ENCODE results near the gene THRAP3. TPM values are rescaled to one million over a fixed set of nuclear protein-coding genes. Genes with fewer than 3 reads are reported as not detected.

The THRAP3 gene
- total RNA-seq, 4 donors from 2014 or later, result 25.8 to 73.7 (median 59.9) TPM

DNA sequence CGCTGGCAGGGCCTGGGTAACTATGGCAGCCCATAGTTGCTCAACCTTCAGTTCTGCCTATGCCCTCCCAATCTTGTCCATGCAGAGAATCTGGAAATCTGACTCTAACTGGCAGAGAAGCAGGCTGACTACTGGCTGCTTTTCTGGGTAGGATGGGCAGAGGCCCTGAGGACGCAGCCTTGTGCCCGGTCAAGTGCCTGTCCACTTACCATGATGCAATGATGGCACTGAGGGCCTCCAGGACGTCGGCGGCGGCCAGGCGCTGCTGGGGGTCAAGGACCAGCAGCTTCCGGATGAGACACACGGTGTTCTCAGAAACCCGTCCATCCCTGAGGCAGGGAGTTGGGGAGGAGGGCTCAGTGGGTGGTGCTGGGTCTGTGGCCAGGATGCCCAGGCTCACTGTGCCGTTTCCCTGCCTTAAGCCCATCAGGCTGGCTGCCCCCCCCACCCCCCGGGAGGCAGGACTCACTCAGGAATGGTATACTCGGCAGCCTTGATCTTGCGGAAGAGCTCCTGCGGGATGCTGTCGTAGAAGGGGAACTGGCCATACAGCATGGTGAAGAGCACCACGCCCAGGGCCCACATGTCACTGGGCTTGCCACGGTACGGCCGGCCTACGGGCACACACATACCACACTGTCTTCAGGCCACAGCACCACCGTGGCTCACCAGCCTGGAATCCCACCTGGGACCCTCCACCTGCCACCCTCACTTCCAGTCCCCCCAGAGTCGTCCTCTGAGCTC, 119.6 kb downstream of the THRAP3 start:
- 85% methylated on average over 24 of the region's 24 CpGs; no CpG with 5 or more reads in 1 of the 2 donors for WGBS, 2 donors (ENCODE audit: low coverage in 1 of 2)
- intact Hi-C loops (cut with DNase I; ENCODE audit: low total_unique reads), result loop anchor here (2.0 kb wide), 1 partner anchor 79 kb away; no protein-coding TSS in a partner anchor

DNA sequence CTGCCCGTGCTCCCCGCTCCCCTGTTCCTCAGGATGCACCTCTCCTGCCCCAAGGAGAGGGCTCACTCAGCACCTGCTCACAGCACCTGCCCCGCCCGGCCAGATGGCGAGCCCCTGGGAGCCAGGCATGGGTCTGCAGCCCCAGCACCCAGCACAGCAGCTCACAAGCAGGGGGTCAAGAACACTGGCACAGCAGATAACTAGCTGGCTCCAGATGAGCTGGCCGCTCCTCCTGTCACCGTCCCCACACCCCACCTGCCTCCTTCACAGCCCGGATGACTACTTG, 120.1 kb downstream of the THRAP3 start:
- no peak for DNase-seq
- no peak for TF ChIP-seq POLR2AphosphoS5 (IDR thresholded peaks at IDR 0.05)
- TF ChIP-seq POLR2A (IDR thresholded peaks at IDR 0.05), result no peak
- peaks cover 0 to 37% (median 8%) of the 10 kb centered on the region in 4 donors for H3K36me3 ChIP-seq
- intact Hi-C loops (cut with DNase I; ENCODE audit: low total_unique reads) (no loop called here), in situ Hi-C loops (cut with MboI; ENCODE audit: low pct_ligation_motif_present in 1 of 4, low pct_unique_long_range_greater_than_20kb in 1 of 4, low sequenced_read_pairs in 3 of 4) (no loop called here)
- WGBS, 2 donors (ENCODE audit: low coverage in 1 of 2), result 98% methylated on average over 8 of the region's 8 CpGs; no CpG with 5 or more reads in 1 of the 2 donors
- no peak overlapping the region for H3K4me3 ChIP-seq
- no peak overlapping the region for H3K27ac ChIP-seq
- no peaks in the 10 kb centered on the region for H3K27me3 ChIP-seq
- H3K9me3 ChIP-seq, result no peaks in the 10 kb centered on the region
- H3K4me1 ChIP-seq, result peaks cover 0 to 4% (median 2%) of the 10 kb centered on the region in 4 donors

More for the DNA sequence above, 119.6 kb downstream of the THRAP3 start:
- no peaks in the 10 kb centered on the region for H3K27me3 ChIP-seq
- H3K27ac ChIP-seq, result no peak overlapping the region
- no peak overlapping the region for H3K4me3 ChIP-seq
- H3K36me3 ChIP-seq, result peaks cover 0 to 37% (median 8%) of the 10 kb centered on the region in 4 donors
- H3K4me1 ChIP-seq, result peaks cover 0 to 2% (median 0%) of the 10 kb centered on the region in 4 donors
- no peaks in the 10 kb centered on the region for H3K9me3 ChIP-seq
- DNase-seq, result no peak
- TF ChIP-seq POLR2AphosphoS5 (IDR thresholded peaks at IDR 0.05) (no peak), POLR2A (IDR thresholded peaks at IDR 0.05) (no peak), EP300 (IDR thresholded peaks at IDR 0.05; ENCODE audit: low read depth) (no peak)
- TF ChIP-seq, protein P1, sequence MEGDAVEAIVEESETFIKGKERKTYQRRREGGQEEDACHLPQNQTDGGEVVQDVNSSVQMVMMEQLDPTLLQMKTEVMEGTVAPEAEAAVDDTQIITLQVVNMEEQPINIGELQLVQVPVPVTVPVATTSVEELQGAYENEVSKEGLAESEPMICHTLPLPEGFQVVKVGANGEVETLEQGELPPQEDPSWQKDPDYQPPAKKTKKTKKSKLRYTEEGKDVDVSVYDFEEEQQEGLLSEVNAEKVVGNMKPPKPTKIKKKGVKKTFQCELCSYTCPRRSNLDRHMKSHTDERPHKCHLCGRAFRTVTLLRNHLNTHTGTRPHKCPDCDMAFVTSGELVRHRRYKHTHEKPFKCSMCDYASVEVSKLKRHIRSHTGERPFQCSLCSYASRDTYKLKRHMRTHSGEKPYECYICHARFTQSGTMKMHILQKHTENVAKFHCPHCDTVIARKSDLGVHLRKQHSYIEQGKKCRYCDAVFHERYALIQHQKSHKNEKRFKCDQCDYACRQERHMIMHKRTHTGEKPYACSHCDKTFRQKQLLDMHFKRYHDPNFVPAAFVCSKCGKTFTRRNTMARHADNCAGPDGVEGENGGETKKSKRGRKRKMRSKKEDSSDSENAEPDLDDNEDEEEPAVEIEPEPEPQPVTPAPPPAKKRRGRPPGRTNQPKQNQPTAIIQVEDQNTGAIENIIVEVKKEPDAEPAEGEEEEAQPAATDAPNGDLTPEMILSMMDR (IDR thresholded peaks at IDR 0.05), result no peak
- in situ Hi-C loops (cut with MboI; ENCODE audit: low pct_ligation_motif_present in 1 of 4, low pct_unique_long_range_greater_than_20kb in 1 of 4, low sequenced_read_pairs in 3 of 4), result no loop called here

DNA sequence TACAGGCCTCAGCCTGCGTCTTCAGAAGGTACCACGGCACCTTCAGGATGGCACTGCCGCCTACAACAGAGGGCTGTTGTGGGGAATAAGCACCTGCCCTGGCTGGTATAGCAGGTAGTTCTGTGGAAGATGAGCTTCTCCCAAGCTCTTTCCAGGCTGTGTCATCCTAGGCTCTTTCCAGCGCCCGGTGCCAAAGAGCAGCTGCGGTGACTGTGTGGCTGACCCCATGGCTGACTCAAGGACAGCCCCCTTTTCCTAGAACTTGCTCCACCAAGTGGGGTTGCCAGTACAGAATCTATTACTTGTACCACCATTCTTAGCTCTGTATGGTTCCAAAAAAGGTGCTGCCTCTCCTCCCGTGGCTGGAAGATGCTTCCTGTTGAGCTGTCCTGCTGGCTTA, 121.1 kb downstream of the THRAP3 start:
- peaks cover 0 to 37% (median 8%) of the 10 kb centered on the region in 4 donors for H3K36me3 ChIP-seq
- no peak overlapping the region for H3K27ac ChIP-seq
- TF ChIP-seq EP300 (IDR thresholded peaks at IDR 0.05; ENCODE audit: low read depth) (no peak), POLR2AphosphoS5 (IDR thresholded peaks at IDR 0.05) (no peak), POLR2A (IDR thresholded peaks at IDR 0.05) (no peak)
- TF ChIP-seq, protein P1 (IDR thresholded peaks at IDR 0.05), result no peak
- in situ Hi-C loops (cut with MboI; ENCODE audit: low pct_ligation_motif_present in 1 of 4, low pct_unique_long_range_greater_than_20kb in 1 of 4, low sequenced_read_pairs in 3 of 4) (no loop called here), intact Hi-C loops (cut with DNase I; ENCODE audit: low total_unique reads) (no loop called here)
- DNase-seq, result no peak
- no peak overlapping the region for H3K4me3 ChIP-seq
- no peaks in the 10 kb centered on the region for H3K27me3 ChIP-seq
- H3K4me1 ChIP-seq, result peaks cover 0 to 12% (median 11%) of the 10 kb centered on the region in 4 donors
- no peaks in the 10 kb centered on the region for H3K9me3 ChIP-seq
- 89% methylated on average over 7 of the region's 7 CpGs; no CpG with 5 or more reads in 1 of the 2 donors for WGBS, 2 donors (ENCODE audit: low coverage in 1 of 2)

DNA sequence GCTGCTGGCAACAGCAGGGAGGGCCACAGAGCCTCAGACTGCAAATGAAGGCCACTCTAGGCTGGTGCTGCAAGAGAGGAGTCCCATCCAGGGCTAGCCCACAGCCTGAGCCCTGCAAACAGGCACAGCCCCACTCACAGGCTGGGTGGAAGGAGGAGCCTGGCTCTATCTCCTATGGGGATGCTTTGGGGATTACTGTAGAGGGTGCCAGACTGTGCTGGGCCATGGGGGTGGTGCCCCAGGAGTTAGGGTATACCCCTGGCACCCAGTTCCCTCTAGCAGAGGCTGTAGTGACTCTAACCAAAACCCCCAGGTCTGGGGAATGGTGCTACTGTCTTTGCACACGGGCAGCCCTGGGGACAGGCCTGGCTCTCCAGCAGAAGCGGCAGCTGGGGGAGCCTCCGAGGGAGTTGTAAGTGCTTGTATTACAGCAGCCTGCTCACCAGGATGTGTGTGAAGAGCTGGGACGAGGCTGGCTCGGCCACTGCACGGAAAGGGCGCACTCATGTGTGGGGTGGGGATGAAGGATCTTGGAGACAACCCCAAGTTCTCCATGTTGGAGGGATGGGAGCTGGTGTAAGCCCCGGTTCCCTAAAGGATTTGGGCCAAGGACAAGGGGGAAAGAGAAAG, 122.6 kb downstream of the THRAP3 start:
- WGBS, 2 donors (ENCODE audit: low coverage in 1 of 2), result 57 to 95% methylated on average over 1 to 8 of the region's 8 CpGs
- H3K36me3 ChIP-seq, result peaks cover 0 to 28% (median 8%) of the 10 kb centered on the region in 4 donors
- no peaks in the 10 kb centered on the region for H3K27me3 ChIP-seq
- no peak overlapping the region for H3K27ac ChIP-seq
- in situ Hi-C loops (cut with MboI; ENCODE audit: low pct_ligation_motif_present in 1 of 4, low pct_unique_long_range_greater_than_20kb in 1 of 4, low sequenced_read_pairs in 3 of 4), result no loop called here
- no peaks in the 10 kb centered on the region for H3K9me3 ChIP-seq
- TF ChIP-seq POLR2A (IDR thresholded peaks at IDR 0.05) (no peak), POLR2AphosphoS5 (IDR thresholded peaks at IDR 0.05) (no peak), EP300 (IDR thresholded peaks at IDR 0.05; ENCODE audit: low read depth) (no peak)
- intact Hi-C loops (cut with DNase I; ENCODE audit: low total_unique reads), result no loop called here
- no peak for DNase-seq
- H3K4me1 ChIP-seq, result peaks cover under 1 to 26% (median 24%) of the 10 kb centered on the region in 4 donors
- no peak overlapping the region for H3K4me3 ChIP-seq

DNA sequence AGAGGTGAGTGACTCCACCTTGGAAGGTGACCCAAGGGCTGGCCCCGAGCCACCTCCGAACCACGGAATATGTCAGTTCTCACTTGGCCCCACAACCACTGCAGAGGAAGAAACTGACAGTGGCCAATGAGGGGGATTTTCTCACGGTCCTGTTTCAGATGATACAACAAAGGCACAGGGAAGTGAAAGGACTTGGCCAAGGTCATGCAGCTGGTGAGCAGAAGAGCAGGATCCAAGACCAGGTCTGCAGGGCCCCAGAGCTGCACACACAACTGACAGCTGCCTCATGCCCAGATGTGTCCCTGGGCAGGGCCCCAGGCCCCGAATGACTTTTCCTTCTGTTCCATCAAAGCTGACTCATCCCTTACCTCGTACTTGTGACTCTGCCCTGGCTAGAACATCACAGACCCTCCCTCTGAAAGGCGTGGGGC, 125.0 kb downstream of the THRAP3 start:
- TF ChIP-seq POLR2AphosphoS5 (IDR thresholded peaks at IDR 0.05), result no peak
- TF ChIP-seq EP300 (IDR thresholded peaks at IDR 0.05; ENCODE audit: low read depth), result no peak
- DNase-seq, result no peak
- no peaks in the 10 kb centered on the region for H3K9me3 ChIP-seq
- H3K4me3 ChIP-seq, result no peak overlapping the region
- in situ Hi-C loops (cut with MboI; ENCODE audit: low pct_ligation_motif_present in 1 of 4, low pct_unique_long_range_greater_than_20kb in 1 of 4, low sequenced_read_pairs in 3 of 4), result no loop called here
- intact Hi-C loops (cut with DNase I; ENCODE audit: low total_unique reads), result no loop called here
- peak overlapping the region; percentile 57 to 75 (median 64) for H3K27ac ChIP-seq
- 57 to 100% methylated on average over 1 to 7 of the region's 7 CpGs for WGBS, 2 donors (ENCODE audit: low coverage in 1 of 2)
- H3K36me3 ChIP-seq, result peaks cover 0 to 33% (median 11%) of the 10 kb centered on the region in 4 donors
- H3K27me3 ChIP-seq, result no peaks in the 10 kb centered on the region
- H3K4me1 ChIP-seq, result peaks cover 4 to 31% (median 28%) of the 10 kb centered on the region in 4 donors
